Measurements from ENCODE around the gene SKA2. TPM values are rescaled to one million over a fixed set of nuclear protein-coding genes. Genes with fewer than 3 reads are reported as not detected.

The SKA2 gene
- total and polyA plus RNA-seq, 2 donors (not counting 3 experiments of a cell fraction or from before 2014, with no cell fraction given): 12.9 to 79.6 TPM

- FAIRE-seq (no peak), DNase-seq (ENCODE audit: low read depth, low spot score) (no peak)
- no peak overlapping the region for H3K27ac ChIP-seq (ENCODE audit: insufficient read depth, low read depth, low read length)
- no peaks in the 10 kb centered on the region for H4K20me1 ChIP-seq (replicated peaks; ENCODE audit: control insufficient read depth, extremely low read depth, insufficient read depth, low read length)
- no TSS peak for BruUV-seq (replicated peaks)
- H3K4me2 ChIP-seq (ENCODE audit: insufficient read depth, low read length): no peak overlapping the region
- H3K4me3 ChIP-seq (replicated peaks in 1 of 3; ENCODE audit: insufficient read depth in 1 of 3, low read depth in 1 of 3, low read length in 3 of 3): no peak overlapping the region
- H3K9me1 ChIP-seq (replicated peaks; ENCODE audit: control insufficient read depth, extremely low read depth, insufficient read depth, low read length): no peaks in the 10 kb centered on the region
- H3K36me3 ChIP-seq (ENCODE audit: control insufficient read depth in 2 of 2, extremely low read depth in 1 of 2, insufficient read depth in 2 of 2, low read length in 2 of 2): peaks cover 0 to 27% of the 10 kb centered on the region in 2 experiments
- ChIA-PET CTCF (no interaction called here), POLR2A (no interaction called here)
- dilution Hi-C loops (cut with MboI; ENCODE audit: extremely low pct_ligation_motif_present, low sequenced_read_pairs): no loop called here
- TF ChIP-seq JUN (IDR thresholded peaks at IDR 0.05; ENCODE audit: borderline replicate concordance, insufficient read depth, insufficient read length, low read depth) (no peak), MYC (IDR thresholded peaks at IDR 0.05; ENCODE audit: low read depth, low read length) (no peak), FOS (IDR thresholded peaks at IDR 0.05; ENCODE audit: borderline replicate concordance, insufficient read depth, low read length) (no peak)
- no peaks in the 10 kb centered on the region for H3K79me2 ChIP-seq (ENCODE audit: control insufficient read depth, insufficient read depth, low read length)
- H3K27me3 ChIP-seq (ENCODE audit: control insufficient read depth in 2 of 2, insufficient read depth in 2 of 2, low read length in 2 of 2): no peaks in the 10 kb centered on the region
- intact Hi-C loops (cut with micrococcal nuclease): no loop called here
- no peak overlapping the region for H2AFZ ChIP-seq (ENCODE audit: low read depth, low read length)
- no peak overlapping the region for H3K9ac ChIP-seq (replicated peaks; ENCODE audit: extremely low read depth, insufficient read depth, low read length)
- H3K4me1 ChIP-seq (ENCODE audit: control insufficient read depth, extremely low read depth, insufficient read depth, low read length): no peaks in the 10 kb centered on the region
- H3K9me3 ChIP-seq (replicated peaks; ENCODE audit: control insufficient read depth, insufficient read depth, low read length): no peaks in the 10 kb centered on the region
Observed at GRCh38 chr17:59193336-59193862, 38.4 kb upstream of the SKA2 start.

GRCh38 chr17:59190806-59191205 lies 35.8 kb upstream of the SKA2 start:
- H3K4me1 ChIP-seq (ENCODE audit: control insufficient read depth, extremely low read depth, insufficient read depth, low read length): no peaks in the 10 kb centered on the region
- H3K27ac ChIP-seq (ENCODE audit: insufficient read depth, low read depth, low read length): no peak overlapping the region
- H3K9me3 ChIP-seq (replicated peaks; ENCODE audit: control insufficient read depth, insufficient read depth, low read length): no peaks in the 10 kb centered on the region
- H3K4me3 ChIP-seq (replicated peaks in 1 of 3; ENCODE audit: insufficient read depth in 1 of 3, low read depth in 1 of 3, low read length in 3 of 3): no peak overlapping the region
- intact Hi-C loops (cut with micrococcal nuclease): no loop called here
- no peaks in the 10 kb centered on the region for H4K20me1 ChIP-seq (replicated peaks; ENCODE audit: control insufficient read depth, extremely low read depth, insufficient read depth, low read length)
- H3K27me3 ChIP-seq (ENCODE audit: control insufficient read depth in 2 of 2, insufficient read depth in 2 of 2, low read length in 2 of 2): no peaks in the 10 kb centered on the region
- no peaks in the 10 kb centered on the region for H3K9me1 ChIP-seq (replicated peaks; ENCODE audit: control insufficient read depth, extremely low read depth, insufficient read depth, low read length)
- H3K36me3 ChIP-seq (ENCODE audit: control insufficient read depth in 2 of 2, extremely low read depth in 1 of 2, insufficient read depth in 2 of 2, low read length in 2 of 2): peaks cover 0 to 32% of the 10 kb centered on the region in 2 experiments
- TF ChIP-seq EZH2 (IDR thresholded peaks at IDR 0.05; ENCODE audit: borderline replicate concordance, low read depth, low read length, severe bottlenecking) (no peak), MYC (IDR thresholded peaks at IDR 0.05; ENCODE audit: low read depth, low read length) (no peak), POLR2AphosphoS5 (IDR thresholded peaks at IDR 0.05; ENCODE audit: insufficient read depth, low read depth, low read length) (no peak), JUN (IDR thresholded peaks at IDR 0.05; ENCODE audit: borderline replicate concordance, insufficient read depth, insufficient read length, low read depth) (no peak), FOS (IDR thresholded peaks at IDR 0.05; ENCODE audit: borderline replicate concordance, insufficient read depth, low read length) (no peak), CTCF (IDR thresholded peaks at IDR 0.05; ENCODE audit: extremely low read depth in 1 of 2, insufficient read depth in 1 of 2, low read depth in 1 of 2, low read length in 2 of 2) (no peak), MAX (IDR thresholded peaks at IDR 0.05; ENCODE audit: insufficient read depth, insufficient read length) (no peak), GATA2 (IDR thresholded peaks at IDR 0.05; ENCODE audit: insufficient read depth, insufficient read length, low read depth, low read length) (no peak), POLR2A (IDR thresholded peaks at IDR 0.05; ENCODE audit: low read depth, low read length) (no peak)
- DNase-seq (ENCODE audit: low read depth, low spot score) (no peak), FAIRE-seq (no peak)
- dilution Hi-C loops (cut with MboI; ENCODE audit: extremely low pct_ligation_motif_present, low sequenced_read_pairs): no loop called here
- ChIA-PET POLR2A (interaction anchor here (0.6 kb wide), 1 partner anchor 774 kb away, joined by 3 read pairs; the partner anchor contains the start of gene RNFT1), CTCF (no interaction called here)
- H3K4me2 ChIP-seq (ENCODE audit: insufficient read depth, low read length): no peak overlapping the region
- BruUV-seq (replicated peaks): no TSS peak
- H2AFZ ChIP-seq (ENCODE audit: low read depth, low read length): no peak overlapping the region
- H3K79me2 ChIP-seq (ENCODE audit: control insufficient read depth, insufficient read depth, low read length): no peaks in the 10 kb centered on the region
- no peak overlapping the region for H3K9ac ChIP-seq (replicated peaks; ENCODE audit: extremely low read depth, insufficient read depth, low read length)
